CD14-positive monocyte (primary cell): ENCODE data around the gene MTMR1. TPM values are rescaled to one million over a fixed set of nuclear protein-coding genes. Genes with fewer than 3 reads are reported as not detected.

ENCODE experiments used
- DNase-seq, 3 donors: peaks; one replicate each; pipeline ENCODE4 v3.0.0-alpha.2; 2011 to 2022
- H2AFZ ChIP-seq: 2 replicates; pipeline ENCODE4 v1.6.0; 2012; ENCODE audit warnings: mild to moderate bottlenecking, low read depth, low read length, inconsistent platforms; ENCODE audit not compliant: insufficient read depth, poor library complexity, severe bottlenecking
- H3K27ac ChIP-seq, 2 donors: 1 replicate in 1 of 2; 2 replicates in 1 of 2; pipeline ENCODE4 v1.5.1; 2012 to 2013; ENCODE audit warnings: low read length in 2 of 2, control low read depth in 1 of 2, inconsistent platforms in 1 of 2, low read depth in 1 of 2, mild to moderate bottlenecking in 1 of 2
- H3K27me3 ChIP-seq, 2 donors: one replicate each; pipeline versions ENCODE4 v1.6.0 to v1.6.1; 2011 to 2013; ENCODE audit warnings: low read length in 2 of 2; ENCODE audit not compliant: control insufficient read depth in 2 of 2, insufficient read depth in 2 of 2
- H3K36me3 ChIP-seq, 2 donors: replicated peaks in 1 of 2; 1 replicate in 1 of 2; 2 replicates in 1 of 2; pipeline versions ENCODE4 v1.5.1 to v1.6.1; 2012 to 2013; ENCODE audit warnings: low read length in 2 of 2, control low read depth in 1 of 2, inconsistent platforms in 1 of 2, mild to moderate bottlenecking in 1 of 2; ENCODE audit not compliant: insufficient read depth in 2 of 2, control insufficient read depth in 1 of 2
- H3K4me1 ChIP-seq, 2 donors: 1 replicate in 1 of 2; 2 replicates in 1 of 2; pipeline versions ENCODE4 v1.5.1 to v1.6.1; 2012 to 2013; ENCODE audit warnings: low read length in 2 of 2, control low read depth in 1 of 2, inconsistent platforms in 1 of 2, mild to moderate bottlenecking in 1 of 2, moderate library complexity in 1 of 2; ENCODE audit not compliant: insufficient read depth in 2 of 2, control insufficient read depth in 1 of 2
- H3K4me2 ChIP-seq: replicated peaks from 2 replicates; pipeline ENCODE3; 2012; ENCODE audit warnings: low read length, moderate library complexity, mild to moderate bottlenecking; ENCODE audit not compliant: poor library complexity, severe bottlenecking; ENCODE audit errors: extremely low read depth
- H3K4me3 ChIP-seq, 3 experiments: fragments of 200-600 bp in 1 of 3; sonication (generic) in 1 of 3; replicated peaks in 1 of 3; 1 replicate in 2 of 3; 2 replicates in 1 of 3; pipeline ENCODE4 v1.5.1; 2011 to 2013; ENCODE audit warnings: low read length in 3 of 3, mild to moderate bottlenecking in 3 of 3, control low read depth in 2 of 3, low read depth in 2 of 3, inconsistent platforms in 1 of 3, moderate library complexity in 1 of 3
- H3K79me2 ChIP-seq: 2 replicates; pipeline ENCODE4 v1.6.0; 2012; ENCODE audit warnings: mild to moderate bottlenecking, control low read depth, inconsistent platforms, low read length, moderate library complexity; ENCODE audit not compliant: insufficient read depth
- H3K9ac ChIP-seq: 2 replicates; pipeline ENCODE4 v1.6.0; 2017; ENCODE audit warnings: low read length, mild to moderate bottlenecking; ENCODE audit not compliant: insufficient read depth, poor library complexity, severe bottlenecking
- H3K9me3 ChIP-seq, 2 donors: replicated peaks in 1 of 2; 1 replicate in 1 of 2; 2 replicates in 1 of 2; pipeline versions ENCODE4 v1.5.1 to v1.6.1; 2012 to 2013; ENCODE audit warnings: low read length in 2 of 2, control low read depth in 1 of 2; ENCODE audit not compliant: control insufficient read depth in 1 of 2, insufficient read depth in 1 of 2
- H4K20me1 ChIP-seq: 2 replicates; pipeline ENCODE4 v1.6.0; 2012; ENCODE audit warnings: mild to moderate bottlenecking, low read length, control low read depth, moderate library complexity; ENCODE audit not compliant: insufficient read depth
- H3K27ac Mint-ChIP-seq, 7 donors: one replicate each; pipeline ENCODE4 v1.8.0; 2020; ENCODE audit warnings: mild to moderate bottlenecking in 7 of 7, mixed read lengths in 7 of 7, moderate library complexity in 6 of 7, inconsistent platforms in 2 of 7
- H3K27me3 Mint-ChIP-seq, 3 donors: one replicate each; pipeline ENCODE4 v1.8.0; 2021 to 2022; ENCODE audit warnings: low read depth in 3 of 3, mild to moderate bottlenecking in 3 of 3, mixed read lengths in 3 of 3, moderate library complexity in 3 of 3, inconsistent platforms in 1 of 3
- H3K36me3 Mint-ChIP-seq, 2 donors: one replicate each; pipeline ENCODE4 v1.8.0; 2020; ENCODE audit warnings: mixed read lengths in 2 of 2, inconsistent platforms in 1 of 2, mild to moderate bottlenecking in 1 of 2
- H3K4me1 Mint-ChIP-seq: one replicate; pipeline ENCODE4 v1.8.0; 2020; ENCODE audit warnings: mild to moderate bottlenecking, mixed read lengths
- H3K4me3 Mint-ChIP-seq, 2 donors: one replicate each; pipeline ENCODE4 v1.8.0; 2020; ENCODE audit warnings: mild to moderate bottlenecking in 2 of 2, mixed read lengths in 2 of 2, moderate library complexity in 1 of 2
- H3K9me3 Mint-ChIP-seq, 7 donors: one replicate each; pipeline ENCODE4 v1.8.0; 2020 to 2022; ENCODE audit warnings: mixed read lengths in 7 of 7, mild to moderate bottlenecking in 6 of 7, moderate library complexity in 6 of 7, inconsistent platforms in 2 of 7
- CTCF ChIP-seq: fragments of 200-600 bp; IDR thresholded peaks from one replicate; pipeline ENCODE4 v1.8.0; 2022; ENCODE audit warnings: antibody characterized with exemption, mild to moderate bottlenecking
- WGBS: methylation state at CpG from one replicate; pipeline ENCODE4 v1.1.5; 2013; ENCODE audit warnings: missing lambda C conversion rate; ENCODE audit not compliant: insufficient coverage; 5-methylcytosine and 5-hydroxymethylcytosine counted together
- intact Hi-C, 2 donors: fragments of 100-400 bp; cut with micrococcal nuclease; formaldehyde crosslinking; loops; one replicate each; pipeline versions ENCODE4 v1.15.0 to v1.15.1; 2023
- polyA plus RNA-seq, 3 donors: library from polyadenylated mRNA; depleted of rRNA in 1 of 3; unstranded in 2 of 3; stranded (reverse) in 1 of 3; fragments of 300-500 nt in 2 of 3; fragments of >200 nt in 1 of 3; fragmentation: Illumina TruSeq in 2 of 3; gene quantifications; 1 replicate in 2 of 3; 2 replicates in 1 of 3; pipeline ENCODE4 v1.2.3, GENCODE V29; 2012 to 2021

The MTMR1 gene
- polyA plus RNA-seq, 3 donors = 5.8 to 16.6 (median 6.1) TPM

GRCh38 chrX:150768132-150768485, 74.9 kb downstream of the MTMR1 start:
- peaks cover 0 to 2% (median 0%) of the 10 kb centered on the region in 7 donors for H3K9me3 Mint-ChIP-seq
- DNase-seq = peak in 2 of 3 donors; percentile 6 to 29

GRCh38 chrX:150768580-150769190, 75.5 kb downstream of the MTMR1 start:
- Mint-ChIP-seq H3K9me3 (peaks cover 0 to 2% (median 0%) of the 10 kb centered on the region in 7 donors), H3K4me3 (no peak overlapping the region), H3K36me3 (peaks cover 4 to 22% of the 10 kb centered on the region in 2 donors), H3K4me1 (peaks cover 40% of the 10 kb centered on the region), H3K27me3 (peaks cover 0 to 5% (median 2%) of the 10 kb centered on the region in 3 donors), H3K27ac (peak overlapping the region; percentile 58 to 91 (median 79))
- intact Hi-C loops = no loop called here
- H3K27ac ChIP-seq = peak overlapping the region in 1 of 2 donors; percentile 67
- no peak for TF ChIP-seq CTCF
- no peaks in the 10 kb centered on the region for H3K9me3 ChIP-seq
- no peaks in the 10 kb centered on the region for H4K20me1 ChIP-seq
- no peaks in the 10 kb centered on the region for H3K79me2 ChIP-seq
- H3K9ac ChIP-seq = peak overlapping the region; percentile 40
- no peak for DNase-seq
- peaks cover 19 to 30% of the 10 kb centered on the region in 2 donors for H3K4me1 ChIP-seq
- no peak overlapping the region for H2AFZ ChIP-seq
- peaks cover 5 to 27% of the 10 kb centered on the region in 2 donors for H3K36me3 ChIP-seq
- no peak overlapping the region for H3K4me3 ChIP-seq
- WGBS = 98% methylated on average over 9 of the region's 19 CpGs
- no peaks in the 10 kb centered on the region for H3K27me3 ChIP-seq
- peak overlapping the region; percentile 41 for H3K4me2 ChIP-seq

More at GRCh38 chrX:150768132-150768485, 74.9 kb downstream of the MTMR1 start:
- peak overlapping the region in 1 of 2 donors; percentile 21 for H3K4me3 Mint-ChIP-seq
- WGBS = 0% methylated on average over 2 of the region's 10 CpGs
- H3K27ac Mint-ChIP-seq = peak overlapping the region; percentile 73 to 91 (median 79)
- Histone ChIP-seq H3K9ac (peak overlapping the region; percentile 40), H3K36me3 (peaks cover 7 to 27% of the 10 kb centered on the region in 2 donors), H3K27ac (peak overlapping the region; percentile 38 to 67), H2AFZ (no peak overlapping the region), H3K4me3 (no peak overlapping the region), H3K27me3 (no peaks in the 10 kb centered on the region), H3K9me3 (no peaks in the 10 kb centered on the region), H4K20me1 (no peaks in the 10 kb centered on the region), H3K79me2 (no peaks in the 10 kb centered on the region), H3K4me1 (peaks cover 19 to 30% of the 10 kb centered on the region in 2 donors), H3K4me2 (peak overlapping the region; percentile 41)
- TF ChIP-seq CTCF = no peak
- H3K4me1 Mint-ChIP-seq = peaks cover 40% of the 10 kb centered on the region
- H3K36me3 Mint-ChIP-seq = peaks cover 5 to 22% of the 10 kb centered on the region in 2 donors
- intact Hi-C loops = no loop called here
- peaks cover 0 to 5% (median 2%) of the 10 kb centered on the region in 3 donors for H3K27me3 Mint-ChIP-seq
